Astrocyte of the cerebellum (primary cell): Measurements from ENCODE around the gene KIF24.

ENCODE experiments used
- DNase-seq: peaks from one replicate; pipeline ENCODE4 v3.0.0-alpha.2; 2011; ENCODE audit warnings: low read depth
- H3K4me3 ChIP-seq: 2 replicates; pipeline ENCODE4 v1.5.1; 2011; ENCODE audit warnings: mild to moderate bottlenecking, low read depth, low read length, moderate library complexity
- in situ Hi-C: cut with HindIII; loops from 2 replicates; pipeline ENCODE4 v1.10.0; 2017; ENCODE audit warnings: low sequenced_read_pairs
- TF ChIP-seq, protein P1 (sequence below): IDR thresholded peaks from 2 replicates; pipeline ENCODE4 v1.5.1; 2012; ENCODE audit warnings: low read length, low read depth, moderate library complexity, mild to moderate bottlenecking; ENCODE audit errors: missing control alignments

The KIF24 gene

DNA sequence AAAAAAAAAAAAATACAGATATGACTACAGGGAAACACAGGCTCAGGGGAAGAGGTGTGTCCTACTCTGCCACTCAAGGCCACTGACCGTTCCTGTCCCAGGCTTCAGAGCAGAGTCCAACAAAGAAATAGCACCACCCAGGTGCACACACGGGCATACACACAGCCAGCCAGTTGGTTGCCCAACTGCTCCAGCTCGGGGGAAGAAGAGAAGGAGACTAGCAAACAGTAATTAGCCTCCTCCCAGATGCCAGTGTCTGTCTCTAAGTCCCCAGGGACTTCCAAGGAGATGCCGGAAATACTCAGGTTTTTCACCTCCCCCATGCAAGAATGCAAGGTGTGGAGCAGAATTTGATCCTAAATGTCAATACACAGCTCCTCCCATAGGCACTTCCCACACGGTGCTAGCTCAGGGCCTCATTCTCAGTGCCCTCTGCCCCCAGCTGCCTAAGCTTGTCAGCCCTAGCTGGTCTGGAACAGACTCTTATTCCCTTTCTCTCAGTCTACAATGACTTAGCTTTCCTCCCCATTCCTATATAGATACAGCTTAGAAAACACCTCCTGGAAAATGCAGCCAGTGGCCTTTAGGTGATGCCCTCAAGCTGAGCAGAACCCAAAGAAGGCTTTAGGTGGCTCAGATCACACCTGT is 46.0 kb upstream of the KIF24 start:
- no peak for DNase-seq
- in situ Hi-C loops = no loop called here
- no peak overlapping the region for H3K4me3 ChIP-seq
- TF ChIP-seq, protein P1, sequence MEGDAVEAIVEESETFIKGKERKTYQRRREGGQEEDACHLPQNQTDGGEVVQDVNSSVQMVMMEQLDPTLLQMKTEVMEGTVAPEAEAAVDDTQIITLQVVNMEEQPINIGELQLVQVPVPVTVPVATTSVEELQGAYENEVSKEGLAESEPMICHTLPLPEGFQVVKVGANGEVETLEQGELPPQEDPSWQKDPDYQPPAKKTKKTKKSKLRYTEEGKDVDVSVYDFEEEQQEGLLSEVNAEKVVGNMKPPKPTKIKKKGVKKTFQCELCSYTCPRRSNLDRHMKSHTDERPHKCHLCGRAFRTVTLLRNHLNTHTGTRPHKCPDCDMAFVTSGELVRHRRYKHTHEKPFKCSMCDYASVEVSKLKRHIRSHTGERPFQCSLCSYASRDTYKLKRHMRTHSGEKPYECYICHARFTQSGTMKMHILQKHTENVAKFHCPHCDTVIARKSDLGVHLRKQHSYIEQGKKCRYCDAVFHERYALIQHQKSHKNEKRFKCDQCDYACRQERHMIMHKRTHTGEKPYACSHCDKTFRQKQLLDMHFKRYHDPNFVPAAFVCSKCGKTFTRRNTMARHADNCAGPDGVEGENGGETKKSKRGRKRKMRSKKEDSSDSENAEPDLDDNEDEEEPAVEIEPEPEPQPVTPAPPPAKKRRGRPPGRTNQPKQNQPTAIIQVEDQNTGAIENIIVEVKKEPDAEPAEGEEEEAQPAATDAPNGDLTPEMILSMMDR = no peak

DNA sequence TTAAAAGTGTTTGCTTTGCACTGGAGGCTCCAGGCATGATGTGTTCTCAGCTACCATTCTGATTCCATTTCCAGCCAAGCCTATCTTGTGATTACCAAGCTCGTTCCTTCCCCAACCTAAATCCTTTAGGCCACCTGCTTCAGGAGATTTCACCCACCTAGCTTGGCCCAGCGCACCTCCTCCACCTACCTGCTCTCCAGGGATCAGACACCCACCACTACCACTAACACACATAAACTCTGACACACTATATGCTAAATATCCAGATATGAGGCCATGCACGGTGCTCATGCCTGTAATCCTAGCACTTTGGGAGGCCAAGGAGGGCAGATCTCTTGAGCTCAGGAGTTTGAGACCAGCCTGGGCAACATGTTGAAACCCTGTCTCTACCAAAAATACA is 45.3 kb upstream of the KIF24 start:
- H3K4me3 ChIP-seq = no peak overlapping the region
- in situ Hi-C loops = no loop called here
- TF ChIP-seq, protein P1 = no peak
- DNase-seq = no peak

DNA sequence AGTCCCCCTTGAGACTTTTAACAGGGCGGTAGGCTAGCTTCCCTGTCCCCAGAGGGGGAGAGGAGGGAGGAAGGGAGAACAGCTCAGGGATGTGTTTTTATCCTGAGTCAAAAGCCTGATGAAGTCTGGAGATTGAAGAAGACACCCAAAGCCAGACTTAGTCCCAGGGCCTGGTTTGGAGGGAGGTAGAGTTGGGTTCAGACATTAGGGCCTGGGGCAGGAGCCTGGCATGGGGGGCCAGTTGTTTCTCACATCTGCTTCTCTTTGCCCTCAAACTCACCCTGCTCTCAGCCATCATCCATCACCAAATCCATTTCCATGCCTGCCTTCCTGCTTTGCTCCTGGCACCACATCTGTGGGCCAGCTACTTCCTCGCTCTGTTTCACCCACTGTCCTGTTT is 44.7 kb upstream of the KIF24 start:
- no peak for DNase-seq
- H3K4me3 ChIP-seq = no peak overlapping the region
- in situ Hi-C loops = no loop called here
- TF ChIP-seq, protein P1 = no peak

DNA sequence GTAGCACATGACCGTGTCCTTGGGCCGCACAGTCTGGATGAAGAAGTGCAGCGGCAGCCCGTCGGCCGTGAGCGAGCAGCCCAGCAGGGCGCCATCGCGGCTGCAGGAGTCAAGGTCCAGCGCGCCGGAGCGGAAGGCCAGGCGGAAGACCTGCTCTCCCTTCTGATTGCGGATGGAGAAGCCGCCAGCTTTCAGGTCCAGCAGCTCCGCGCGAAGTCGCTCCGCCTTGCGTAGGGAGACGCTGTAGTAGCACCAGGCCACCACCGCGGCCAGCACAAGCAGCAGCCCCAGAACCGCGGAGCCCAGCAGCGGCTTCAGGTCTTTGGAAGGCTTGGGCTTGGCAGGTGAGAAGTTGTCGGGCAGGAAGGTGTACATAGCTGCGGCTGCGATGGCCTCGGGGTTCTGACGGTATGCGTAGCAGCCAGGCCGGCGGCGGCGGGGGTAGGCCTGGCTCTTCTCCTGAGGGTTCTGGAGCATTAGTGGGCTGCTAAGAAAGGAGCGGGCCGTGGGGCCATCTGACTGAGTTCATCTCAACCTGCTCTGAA is 43.5 kb upstream of the KIF24 start:
- TF ChIP-seq, protein P1 = no peak
- in situ Hi-C loops = no loop called here
- no peak for DNase-seq
- no peak overlapping the region for H3K4me3 ChIP-seq

DNA sequence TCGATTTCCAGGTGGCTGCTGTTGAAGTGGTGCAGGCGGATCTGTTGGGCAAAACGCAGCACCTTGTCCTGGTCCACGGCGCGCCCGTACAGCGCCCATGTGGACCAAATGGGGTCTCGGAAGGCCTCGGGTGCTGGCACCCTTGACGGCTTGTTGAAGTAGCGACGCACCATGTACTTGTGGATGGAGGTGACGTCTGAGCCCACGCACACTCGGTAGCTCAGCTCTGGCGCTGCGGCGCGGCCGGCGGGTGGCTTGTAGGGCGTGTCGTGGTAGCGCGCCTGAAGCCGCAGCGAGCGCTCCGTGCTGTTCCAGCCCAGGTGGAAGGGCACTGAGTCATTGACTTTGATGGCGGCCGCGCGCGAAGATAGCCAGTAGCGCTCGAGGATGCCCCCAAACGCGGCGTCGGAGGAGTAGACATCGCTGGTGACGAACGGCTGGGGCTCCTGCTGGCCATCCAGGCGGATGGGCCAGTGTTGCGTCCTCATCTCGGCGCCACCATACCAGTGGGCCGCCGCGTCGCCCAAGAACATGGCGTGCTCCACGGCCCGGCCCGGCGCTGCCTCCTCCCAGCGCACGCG is 42.9 kb upstream of the KIF24 start:
- no peak overlapping the region for H3K4me3 ChIP-seq
- no peak for DNase-seq
- in situ Hi-C loops = no loop called here
- TF ChIP-seq, protein P1 = no peak

DNA sequence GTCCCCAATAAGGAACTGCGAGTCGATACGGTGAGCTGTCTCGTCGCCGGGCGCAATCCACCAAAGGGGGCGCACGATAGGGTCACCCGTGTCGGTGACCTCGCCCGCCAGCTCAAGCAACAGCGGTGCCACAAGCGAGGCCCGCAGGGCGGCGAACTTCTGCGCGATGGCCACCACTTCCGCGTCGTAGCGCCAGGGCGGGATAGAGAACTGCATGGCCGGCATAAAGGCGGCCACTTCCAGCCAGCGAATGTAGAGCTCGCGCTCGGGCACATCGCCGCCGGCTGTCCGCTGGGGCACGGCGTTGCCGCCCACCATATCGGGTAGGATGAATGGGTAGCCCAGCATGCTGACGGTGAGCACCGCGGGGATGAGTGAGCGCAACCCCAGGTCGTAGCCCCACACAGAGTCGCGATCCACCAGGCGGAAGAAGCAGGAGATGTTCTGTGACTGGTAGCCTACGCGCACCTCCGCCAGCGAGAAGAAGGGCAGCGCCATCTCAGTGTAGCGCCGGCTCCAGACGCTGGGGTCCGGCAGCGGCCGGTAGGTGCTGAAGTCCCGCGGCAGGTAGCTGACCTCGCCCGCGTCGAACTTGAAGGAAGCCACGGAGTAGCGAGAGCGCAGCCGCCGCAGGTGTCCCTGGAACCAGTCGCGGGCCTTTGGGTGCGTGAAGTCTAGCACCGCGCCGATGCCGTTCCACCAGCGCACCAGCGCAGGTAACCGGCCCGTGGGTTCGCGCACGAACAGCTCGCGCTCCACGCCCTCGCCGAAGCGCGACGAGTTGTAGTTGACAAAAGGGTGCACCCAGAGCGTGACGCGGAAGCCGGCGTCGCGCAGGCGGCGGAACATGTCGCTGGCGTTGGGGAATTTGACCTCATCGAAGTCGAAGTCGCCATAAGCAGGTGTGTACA is 42.2 kb upstream of the KIF24 start:
- DNase-seq = no peak

More for the DNA sequence above, 42.2 kb upstream of the KIF24 start:
- H3K4me3 ChIP-seq = no peak overlapping the region
- in situ Hi-C loops = no loop called here
- TF ChIP-seq, protein P1 = no peak
